ENCODE data around the gene CLDN20. TPM values are rescaled to one million over a fixed set of nuclear protein-coding genes. Genes with fewer than 3 reads are reported as not detected.

The CLDN20 gene
- polyA plus RNA-seq, 1 of the 3 experiments (the other 2 are of a cell fraction): 0.07 TPM

- H3K79me2 ChIP-seq (ENCODE audit: insufficient read depth): no peaks in the 10 kb centered on the region
- H3K4me1 ChIP-seq (ENCODE audit: control insufficient read depth in 1 of 2, insufficient read depth in 2 of 2, low read depth in 1 of 2, low read length in 1 of 2): peaks cover 0 to 3% of the 10 kb centered on the region in 2 experiments; a peak in 3 of 4 replicates
- no peaks in the 10 kb centered on the region for H3K9me2 ChIP-seq
- H2AFZ ChIP-seq (ENCODE audit: low read depth): no peak overlapping the region
- no peak for DNase-seq
- TF ChIP-seq FOSL2 (IDR thresholded peaks at IDR 0.05; ENCODE audit: borderline replicate concordance, low read depth): no peak
- H3K36me3 ChIP-seq (replicated peaks in 1 of 2; ENCODE audit: control insufficient read depth in 1 of 2, insufficient read depth in 2 of 2, low read length in 1 of 2): peaks cover 28 to 29% of the 10 kb centered on the region in 2 experiments
- POLR2A ChIA-PET: no interaction called here
- H3K27me3 ChIP-seq (ENCODE audit: insufficient read depth): no peaks in the 10 kb centered on the region
- H3K9ac ChIP-seq: no peak overlapping the region
- H3K27ac ChIP-seq (ENCODE audit: low read depth in 2 of 2, low read length in 1 of 2): 0 out of 4 replicates have a peak overlapping the region, but pooled peaks of 1 of the 2 experiments have one; percentile 11
- H3F3A ChIP-seq (replicated peaks; ENCODE audit: insufficient read depth): peaks cover 4% of the 10 kb centered on the region
- H3K4me2 ChIP-seq: no peak overlapping the region
- no peak overlapping the region for H3K4me3 ChIP-seq (ENCODE audit: low read depth in 2 of 2, low read length in 1 of 2)
- WGBS (ENCODE audit: low lambda C conversion rate): 92% methylated on average over 1 of the region's 2 CpGs
- no peaks in the 10 kb centered on the region for H3K9me3 ChIP-seq
- CTCF ChIA-PET: interaction anchor here (2.2 to 4.9 kb wide), 3 partner anchors 13 to 323 kb away, joined by 6 to 36 read pairs (median 7); no protein-coding TSS in a partner anchor
- no peaks in the 10 kb centered on the region for H4K20me1 ChIP-seq (ENCODE audit: insufficient read depth)
Measured at GRCh38 chr6:155246825-155247224, 17.0 kb upstream of the CLDN20 start.

GRCh38 chr6:155247618-155248007, 16.2 kb upstream of the CLDN20 start:
- H3K36me3 ChIP-seq (replicated peaks in 1 of 2; ENCODE audit: control insufficient read depth in 1 of 2, insufficient read depth in 2 of 2, low read length in 1 of 2): peaks cover 28 to 33% of the 10 kb centered on the region in 2 experiments

More at GRCh38 chr6:155247618-155248007, 16.2 kb upstream of the CLDN20 start:
- no peak for DNase-seq
- Histone ChIP-seq H3K9ac (no peak overlapping the region), H4K20me1 (ENCODE audit: insufficient read depth) (no peaks in the 10 kb centered on the region), H3K4me2 (no peak overlapping the region), H2AFZ (ENCODE audit: low read depth) (no peak overlapping the region), H3K9me2 (no peaks in the 10 kb centered on the region), H3K27me3 (ENCODE audit: insufficient read depth) (no peaks in the 10 kb centered on the region), H3K9me3 (no peaks in the 10 kb centered on the region), H3K27ac (ENCODE audit: low read depth in 2 of 2, low read length in 1 of 2) (peak overlapping the region; percentile 50 to 57; a peak in 3 of 4 replicates), H3K4me1 (ENCODE audit: control insufficient read depth in 1 of 2, insufficient read depth in 2 of 2, low read depth in 1 of 2, low read length in 1 of 2) (peaks cover 0 to 3% of the 10 kb centered on the region in 2 experiments; a peak in 3 of 4 replicates), H3K4me3 (ENCODE audit: low read depth in 2 of 2, low read length in 1 of 2) (no peak overlapping the region), H3F3A (replicated peaks; ENCODE audit: insufficient read depth) (peaks cover 4% of the 10 kb centered on the region), H3K79me2 (ENCODE audit: insufficient read depth) (no peaks in the 10 kb centered on the region)
- POLR2A ChIA-PET: no interaction called here
- CTCF ChIA-PET: interaction anchor here (0.8 to 4.9 kb wide), 17 partner anchors 11 to 573 kb away, joined by 3 to 44 read pairs (median 4); partner anchors contain the start of gene CLDN20
- 71% methylated on average over 5 of the region's 5 CpGs for WGBS (ENCODE audit: low lambda C conversion rate)
- no peak for TF ChIP-seq TEAD4 (IDR thresholded peaks at IDR 0.05; ENCODE audit: borderline replicate concordance, insufficient read depth)
- TF ChIP-seq ZBTB33 (IDR thresholded peaks at IDR 0.05; ENCODE audit: borderline replicate concordance, low read depth): no peak
- no peak for TF ChIP-seq ELF1 (IDR thresholded peaks at IDR 0.05)
- no peak for TF ChIP-seq GATA2 (CRISPR knock-in tag; IDR thresholded peaks at IDR 0.05)
- no peak for TF ChIP-seq SIN3A (IDR thresholded peaks at IDR 0.05; ENCODE audit: borderline replicate concordance, low read depth, low read length)
- TF ChIP-seq EZH2phosphoT487 (IDR thresholded peaks at IDR 0.05; ENCODE audit: borderline replicate concordance, low read depth): no peak
- TF ChIP-seq TCF12 (IDR thresholded peaks at IDR 0.05): no peak
- TF ChIP-seq RFX5 (IDR thresholded peaks at IDR 0.05; ENCODE audit: low read length): no peak
- TF ChIP-seq GABPA (IDR thresholded peaks at IDR 0.05; ENCODE audit: low read depth): no peak
- no peak for TF ChIP-seq FOXJ3 (CRISPR knock-in tag; IDR thresholded peaks at IDR 0.05)

Measured in SK-N-SH (cell line).